Muscle layer of colon (tissue), 2 donors: Measurements from ENCODE around the gene CENPS.
"Not testable (repeated sequence)": the region's sequence is repeated elsewhere in the genome, so short reads cannot be mapped to it uniquely, and the experiment has no call there.

Experiments
- H3K27ac ChIP-seq: one replicate; pipeline ENCODE4 v1.7.0; 2013; ENCODE audit warnings: low read depth, mild to moderate bottlenecking, low read length, moderate library complexity
- H3K27me3 ChIP-seq, 2 donors: one replicate each; pipeline ENCODE4 v1.7.0; 2013; ENCODE audit warnings: low read length in 2 of 2, mild to moderate bottlenecking in 2 of 2; ENCODE audit not compliant: insufficient read depth in 2 of 2, control insufficient read depth in 1 of 2
- H3K36me3 ChIP-seq: one replicate; pipeline ENCODE4 v1.7.0; 2013; ENCODE audit warnings: mild to moderate bottlenecking, low read length; ENCODE audit not compliant: insufficient read depth
- H3K4me1 ChIP-seq: one replicate; pipeline ENCODE4 v1.7.0; 2013; ENCODE audit warnings: mild to moderate bottlenecking, low read length; ENCODE audit not compliant: insufficient read depth
- H3K4me3 ChIP-seq, 2 donors: one replicate each; pipeline ENCODE4 v1.7.0; 2013; ENCODE audit warnings: low read length in 2 of 2, low read depth in 1 of 2, mild to moderate bottlenecking in 1 of 2, moderate library complexity in 1 of 2
- H3K9ac ChIP-seq: one replicate; pipeline ENCODE4 v1.7.0; 2013; ENCODE audit warnings: low read length
- H3K9me3 ChIP-seq: one replicate; pipeline ENCODE4 v1.7.0; 2013; ENCODE audit warnings: mild to moderate bottlenecking, low read length
- donor health status: abdominal sarcoma.
- donor health status: Adenocarcinoma of cecum.

CENPS gene

GRCh38 chr1:10398734-10399443, 31.3 kb upstream of the CENPS start, which contains the start of gene PGD:
PGD (plus strand) TSS chr1:10399064; CDS start chr1:10399118, 54 bp downstream.
- H3K36me3 ChIP-seq: peaks cover 7% of the 10 kb centered on the region
- H3K9ac ChIP-seq: peak within 1 kb of the TSS; percentile 57
- no peaks in the 10 kb centered on the region for H3K27me3 ChIP-seq
- H3K4me3 ChIP-seq: peak within 1 kb of the TSS; percentile 82 to 94
- no peaks in the 10 kb centered on the region for H3K9me3 ChIP-seq
- peaks cover 12% of the 10 kb centered on the region for H3K4me1 ChIP-seq
- peak within 1 kb of the TSS; percentile 78 for H3K27ac ChIP-seq

GRCh38 chr1:10399444-10399941, 30.7 kb upstream of the CENPS start:
- peak overlapping the region; percentile 78 for H3K27ac ChIP-seq
- H3K36me3 ChIP-seq: peaks cover 13% of the 10 kb centered on the region
- H3K4me1 ChIP-seq: peaks cover 12% of the 10 kb centered on the region
- no peaks in the 10 kb centered on the region for H3K9me3 ChIP-seq
- H3K9ac ChIP-seq: peak overlapping the region; percentile 26
- no peaks in the 10 kb centered on the region for H3K27me3 ChIP-seq
- H3K4me3 ChIP-seq: peak overlapping the region; percentile 82 to 94

- Histone ChIP-seq H3K9me3 (no peaks in the 10 kb centered on the region), H3K36me3 (peaks cover 16% of the 10 kb centered on the region), H3K9ac (peak overlapping the region; percentile 26), H3K4me3 (peak overlapping the region; percentile 82 to 94), H3K27me3 (no peaks in the 10 kb centered on the region), H3K4me1 (peaks cover 12% of the 10 kb centered on the region), H3K27ac (no peak overlapping the region)
Observed at GRCh38 chr1:10400013-10400412, 30.2 kb upstream of the CENPS start.

- H3K9me3 ChIP-seq: no peaks in the 10 kb centered on the region
- H3K36me3 ChIP-seq: peaks cover 22% of the 10 kb centered on the region
- no peak overlapping the region for H3K9ac ChIP-seq
- peaks cover 12% of the 10 kb centered on the region for H3K4me1 ChIP-seq
- no peak overlapping the region for H3K27ac ChIP-seq
- no peaks in the 10 kb centered on the region for H3K27me3 ChIP-seq
- H3K4me3 ChIP-seq: no peak overlapping the region
Observed at GRCh38 chr1:10401281-10401680, 29.0 kb upstream of the CENPS start.

- peaks cover 31% of the 10 kb centered on the region for H3K36me3 ChIP-seq
- no peak overlapping the region for H3K9ac ChIP-seq
- H3K9me3 ChIP-seq: no peaks in the 10 kb centered on the region
- no peak overlapping the region for H3K27ac ChIP-seq
- no peak overlapping the region for H3K4me3 ChIP-seq
- peaks cover 12% of the 10 kb centered on the region for H3K4me1 ChIP-seq
- no peaks in the 10 kb centered on the region for H3K27me3 ChIP-seq
Observed at GRCh38 chr1:10402729-10403274, 27.4 kb upstream of the CENPS start.

- Histone ChIP-seq H3K9ac (no peak overlapping the region), H3K27ac (no peak overlapping the region), H3K27me3 (no peaks in the 10 kb centered on the region), H3K4me1 (no peaks in the 10 kb centered on the region), H3K9me3 (no peaks in the 10 kb centered on the region), H3K4me3 (no peak overlapping the region), H3K36me3 (peaks cover 67% of the 10 kb centered on the region)
Observed at GRCh38 chr1:10407201-10407600, 23.0 kb upstream of the CENPS start.

GRCh38 chr1:10415211-10415930, 14.9 kb upstream of the CENPS start:
- Histone ChIP-seq H3K9ac (no peak overlapping the region), H3K4me1 (no peaks in the 10 kb centered on the region), H3K27me3 (no peaks in the 10 kb centered on the region), H3K9me3 (no peaks in the 10 kb centered on the region), H3K27ac (no peak overlapping the region), H3K36me3 (peaks cover 59% of the 10 kb centered on the region), H3K4me3 (no peak overlapping the region)

- H3K27ac ChIP-seq, H3K9ac ChIP-seq: not testable (repeated sequence)
Observed at GRCh38 chr1:10415967-10416366, 14.3 kb upstream of the CENPS start.

GRCh38 chr1:10418741-10419140, 11.5 kb upstream of the CENPS start:
- H3K4me3 ChIP-seq, H3K9me3 ChIP-seq, H3K27ac ChIP-seq, H3K9ac ChIP-seq, H3K27me3 ChIP-seq, H3K4me1 ChIP-seq: not testable (repeated sequence)
- peaks cover 38% of the 10 kb centered on the region for H3K36me3 ChIP-seq

More at GRCh38 chr1:10415967-10416366, 14.3 kb upstream of the CENPS start:
- H3K4me1 ChIP-seq, H3K9me3 ChIP-seq, H3K27me3 ChIP-seq, H3K4me3 ChIP-seq: not testable (repeated sequence)
- peaks cover 61% of the 10 kb centered on the region for H3K36me3 ChIP-seq

GRCh38 chr1:10419351-10419750, 10.9 kb upstream of the CENPS start:
- Histone ChIP-seq H3K27ac (no peak overlapping the region), H3K27me3 (no peaks in the 10 kb centered on the region), H3K4me1 (peaks cover 2% of the 10 kb centered on the region), H3K9me3 (no peaks in the 10 kb centered on the region), H3K36me3 (peaks cover 38% of the 10 kb centered on the region), H3K4me3 (no peak overlapping the region), H3K9ac (no peak overlapping the region)

GRCh38 chr1:10421637-10422036, 8.6 kb upstream of the CENPS start:
- no peaks in the 10 kb centered on the region for H3K9me3 ChIP-seq
- H3K4me3 ChIP-seq: no peak overlapping the region
- H3K36me3 ChIP-seq: peaks cover 30% of the 10 kb centered on the region
- H3K4me1 ChIP-seq: peaks cover 3% of the 10 kb centered on the region
- H3K27ac ChIP-seq: no peak overlapping the region
- no peak overlapping the region for H3K9ac ChIP-seq
- no peaks in the 10 kb centered on the region for H3K27me3 ChIP-seq
